GM18502 (cell line): ENCODE data around the gene KIAA1217.

Experiments
- ATAC-seq: cut with Tn5 transposase; IDR thresholded peaks from one replicate; pipeline ENCODE4 v1.9.1; 2021; ENCODE audit warnings: mild to moderate bottlenecking; ENCODE audit not compliant: unreplicated experiment, poor library complexity

The KIAA1217 gene

DNA sequence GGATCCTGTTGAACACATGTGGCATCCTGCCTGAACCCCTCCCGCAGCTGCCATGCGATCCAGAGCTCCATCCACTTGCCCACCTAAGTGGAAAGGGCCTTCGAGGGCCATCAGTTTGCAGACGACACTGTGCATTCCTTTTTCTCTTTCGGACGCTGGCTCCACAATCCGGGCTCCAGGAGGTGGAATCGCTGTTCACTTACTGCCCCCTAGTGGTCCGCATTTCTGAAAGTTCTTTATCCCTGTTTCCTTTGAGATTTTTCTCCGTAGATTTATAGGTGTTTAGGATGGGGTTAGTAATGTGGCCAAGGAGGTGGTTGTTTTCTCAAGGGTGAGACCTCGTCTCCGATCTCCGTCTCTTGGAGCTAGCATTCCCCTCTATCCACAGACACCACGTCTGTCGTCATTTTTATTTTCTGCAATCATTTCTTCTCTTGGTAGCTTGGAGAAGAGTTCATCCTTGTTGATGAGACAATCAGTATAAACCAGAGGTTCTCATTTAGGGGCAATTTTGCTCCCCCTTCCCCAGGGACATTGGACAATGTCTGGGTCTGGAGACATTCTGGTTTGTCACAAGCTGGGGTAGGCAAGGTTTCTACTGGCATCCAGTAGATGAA is 310.2 kb downstream of the KIAA1217 start:
- no peak for ATAC-seq

- no peak for ATAC-seq
Observed at GRCh38 chr10:24519950-24520349, 311.0 kb downstream of the KIAA1217 start.

GRCh38 chr10:24524314-24524713 is 315.4 kb downstream of the KIAA1217 start:
- ATAC-seq, result no peak

DNA sequence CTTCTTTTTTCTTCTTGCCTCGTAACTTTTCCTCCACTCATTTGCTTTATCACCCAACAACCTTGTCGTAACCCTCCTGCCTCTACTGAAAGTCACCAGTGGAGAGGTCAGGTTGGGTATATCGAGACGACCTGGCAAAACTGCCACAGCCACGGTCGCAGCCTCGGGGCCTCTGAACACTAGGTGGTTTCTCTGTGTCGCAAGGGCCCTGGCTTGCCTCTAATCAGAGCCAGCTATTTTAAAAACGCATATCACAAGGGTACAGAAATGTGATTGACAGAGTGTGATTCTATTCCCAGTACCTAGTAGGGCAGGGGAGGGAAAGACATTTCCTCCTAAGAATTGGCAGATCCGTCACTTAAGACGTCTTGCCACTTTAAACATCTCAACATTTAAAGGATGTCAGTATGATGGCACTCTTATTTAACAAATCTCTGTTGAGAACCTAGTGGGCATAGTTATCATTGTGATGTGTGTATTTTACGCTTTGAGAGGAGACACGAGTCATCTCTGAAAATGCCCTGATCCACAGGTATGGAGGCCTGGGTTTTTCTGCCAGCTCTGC is 317.2 kb downstream of the KIAA1217 start:
- no peak for ATAC-seq

DNA sequence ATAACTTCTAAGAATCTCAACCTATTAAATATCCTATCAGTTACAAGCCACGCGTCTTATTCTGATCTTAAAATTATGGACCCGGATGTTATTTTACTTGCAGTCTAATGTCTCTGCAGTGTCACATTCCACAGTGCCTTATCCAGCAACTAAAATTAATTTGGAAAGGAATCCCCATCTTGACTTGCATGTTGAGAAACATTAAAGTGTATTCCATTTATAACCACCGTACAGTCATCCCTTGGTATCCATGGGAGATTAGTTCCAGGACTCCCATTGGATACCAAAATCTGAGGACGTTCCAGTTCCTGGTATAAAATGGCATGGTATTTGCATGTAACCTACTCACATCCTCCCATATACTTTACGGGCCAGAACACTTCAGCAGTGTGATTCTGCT is 320.0 kb downstream of the KIAA1217 start:
- no peak for ATAC-seq

- no peak for ATAC-seq
Observed at GRCh38 chr10:24531439-24531838, 322.5 kb downstream of the KIAA1217 start.

DNA sequence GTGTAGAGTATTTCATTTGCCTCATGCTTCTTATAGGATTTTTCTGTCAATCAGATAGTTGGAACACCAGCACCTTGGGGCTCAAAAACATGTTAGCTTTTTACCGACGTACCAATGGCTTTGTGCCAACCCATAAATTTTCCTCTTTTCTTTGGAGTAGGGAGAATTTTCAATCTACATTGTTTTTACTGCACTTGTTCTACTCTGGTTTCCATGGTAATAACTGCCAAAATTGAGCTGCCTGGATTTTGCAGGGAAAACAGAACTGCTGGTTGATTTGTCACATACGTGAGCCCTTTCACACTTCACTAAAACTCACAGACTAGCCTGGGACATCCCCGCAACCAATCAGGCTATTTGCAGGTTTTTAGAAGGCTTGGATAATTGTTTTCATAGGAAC is 325.0 kb downstream of the KIAA1217 start:
- no peak for ATAC-seq

GRCh38 chr10:24536636-24537035 is 327.7 kb downstream of the KIAA1217 start:
- no peak for ATAC-seq

DNA sequence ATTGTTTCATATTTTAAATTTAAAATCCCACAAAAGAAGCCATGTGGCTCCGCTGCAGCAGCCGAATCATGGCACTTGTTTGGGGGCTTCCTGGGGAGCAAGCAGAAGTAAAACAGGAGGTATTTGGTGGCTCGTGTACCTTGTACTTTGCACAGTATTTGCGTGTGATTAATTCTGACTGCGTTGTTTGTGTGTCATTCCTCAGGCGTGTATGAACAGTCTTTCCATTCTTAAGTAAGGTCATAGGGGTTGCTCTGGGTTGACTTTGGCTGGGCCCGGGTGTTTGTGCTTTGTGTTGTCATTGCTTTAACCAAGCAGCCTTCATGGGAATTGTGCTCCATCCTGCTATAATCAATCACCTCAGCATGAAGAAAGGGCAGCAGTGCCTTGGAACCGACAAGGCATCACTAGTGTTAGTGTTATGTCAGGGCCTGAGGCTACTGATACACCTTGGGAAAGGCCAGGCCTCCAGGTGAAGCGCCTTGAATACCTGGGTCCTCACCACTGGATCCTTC is 332.4 kb downstream of the KIAA1217 start:
- no peak for ATAC-seq

GRCh38 chr10:24542314-24543270 is 333.7 kb downstream of the KIAA1217 start:
- no peak for ATAC-seq

GRCh38 chr10:24544776-24545175 is 335.8 kb downstream of the KIAA1217 start:
- no peak for ATAC-seq

- ATAC-seq, result no peak
Observed at GRCh38 chr10:24545585-24545984, 336.6 kb downstream of the KIAA1217 start.

DNA sequence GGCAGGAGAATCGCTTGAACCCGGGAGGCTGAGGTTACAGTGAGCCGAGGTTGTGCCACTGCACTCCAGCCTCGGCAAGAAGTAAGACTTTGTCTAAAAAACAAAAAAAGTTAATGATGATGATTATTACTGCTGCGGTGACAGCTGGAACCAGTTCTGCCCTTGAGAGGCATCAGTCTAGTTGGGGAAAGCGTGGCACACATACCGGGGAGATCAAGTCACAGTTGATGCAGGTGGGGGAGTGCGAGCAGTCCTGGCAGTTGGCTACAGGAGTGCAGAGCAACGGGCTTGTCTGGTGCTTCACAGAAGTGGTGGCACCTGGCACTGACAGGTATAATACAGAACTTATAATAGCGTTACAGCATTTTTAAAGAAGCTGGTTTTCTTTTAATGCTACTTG is 341.7 kb downstream of the KIAA1217 start:
- no peak for ATAC-seq

DNA sequence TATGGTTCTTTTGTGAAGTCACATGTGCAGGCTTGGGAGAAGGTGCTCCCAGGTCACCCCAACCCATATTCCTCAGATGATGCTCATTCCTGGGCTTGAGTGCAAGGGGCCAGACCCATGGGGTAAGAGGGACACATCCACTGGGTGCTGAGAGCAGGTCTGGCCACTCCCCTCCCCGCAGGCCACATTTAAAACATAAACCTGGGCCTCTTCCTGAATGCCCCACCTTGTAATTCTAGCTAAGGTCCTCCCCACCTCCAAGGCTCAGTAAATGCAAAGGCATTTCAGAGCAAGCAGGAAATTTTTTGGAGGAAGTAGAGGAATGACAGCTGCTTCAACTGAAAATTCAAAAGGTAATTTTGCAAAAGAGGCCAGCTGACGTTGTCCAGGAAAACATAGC is 342.2 kb downstream of the KIAA1217 start:
- ATAC-seq, result no peak

GRCh38 chr10:24552346-24553016 is 343.5 kb downstream of the KIAA1217 start:
- ATAC-seq, result peak; percentile 83

GRCh38 chr10:24553051-24553612 is 344.2 kb downstream of the KIAA1217 start:
- no peak for ATAC-seq

GRCh38 chr10:24554036-24554435 is 345.1 kb downstream of the KIAA1217 start:
- no peak for ATAC-seq

DNA sequence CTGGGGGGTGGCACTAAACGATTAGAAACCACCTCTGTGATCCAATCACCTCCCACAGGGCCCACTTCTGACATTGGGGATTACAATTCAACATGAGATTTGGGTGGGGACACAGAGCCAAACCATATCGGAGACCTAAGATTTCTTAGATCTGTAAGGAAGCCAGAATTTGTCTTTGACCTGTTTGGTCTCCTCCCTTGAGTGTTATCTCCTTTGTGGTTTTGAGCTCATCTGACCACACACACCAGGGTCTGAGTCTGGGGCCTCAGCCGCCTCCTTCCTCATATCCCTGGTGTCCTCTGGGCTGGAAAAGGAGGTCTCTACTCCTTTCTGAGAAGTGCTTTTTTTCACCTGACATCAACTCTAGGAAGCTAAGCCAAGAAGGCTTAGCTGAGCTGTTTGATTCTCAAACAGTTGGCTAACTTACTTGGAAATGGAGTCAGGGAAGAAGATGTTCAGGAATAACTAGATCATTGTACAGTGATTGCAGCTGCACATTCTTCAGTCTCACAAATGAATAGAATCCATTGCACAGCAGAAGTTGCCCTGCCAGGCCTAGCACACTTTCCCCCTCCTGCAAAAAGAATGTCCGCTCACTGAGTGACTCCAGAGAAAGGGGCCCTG is 347.3 kb downstream of the KIAA1217 start:
- ATAC-seq, result no peak

DNA sequence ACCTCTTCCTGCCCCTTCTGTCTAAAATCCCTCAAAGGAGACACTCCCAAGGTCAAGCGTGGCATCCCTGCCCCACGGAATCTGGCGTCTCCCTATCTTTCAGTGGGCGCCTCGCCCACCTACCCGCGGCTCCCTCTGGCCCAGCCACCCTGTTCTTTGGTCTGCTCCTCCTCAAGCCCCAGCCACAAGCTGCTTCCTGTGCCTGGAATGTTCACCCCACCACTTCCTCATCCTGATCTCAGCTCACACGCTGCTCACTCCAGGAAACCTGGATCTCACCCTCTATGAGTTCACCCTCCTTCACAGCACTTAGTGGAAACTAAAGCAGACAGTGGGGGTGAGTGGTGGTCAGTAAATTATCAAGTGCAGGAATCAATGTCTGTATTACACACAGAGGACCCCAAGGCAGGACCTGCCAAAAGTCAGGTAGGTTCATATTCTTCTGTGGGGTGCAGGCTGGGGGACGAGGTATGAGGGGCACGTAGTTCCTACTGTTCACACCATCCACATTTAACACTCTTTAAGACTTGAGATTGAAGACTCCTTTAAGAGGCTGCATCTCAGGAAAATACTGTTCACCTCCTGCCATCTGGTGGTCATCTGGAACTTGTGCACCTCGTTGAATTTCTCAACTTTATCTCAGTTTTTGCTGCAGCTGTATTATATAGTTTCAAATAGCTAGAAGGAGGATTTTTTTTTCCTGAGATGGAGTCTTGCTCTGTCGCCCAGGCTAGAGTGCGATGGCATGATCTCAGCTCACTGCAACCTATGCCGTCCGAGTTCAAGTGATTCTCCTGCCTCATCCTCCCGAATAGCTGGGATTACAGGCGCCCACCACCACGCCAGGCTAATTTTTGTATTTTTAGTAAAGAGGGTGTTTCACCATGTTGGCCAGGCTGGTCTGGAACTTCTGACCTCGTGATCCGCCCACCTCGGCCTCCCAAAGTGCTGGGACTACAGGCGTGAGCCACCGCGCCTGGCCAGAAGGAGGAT is 348.1 kb downstream of the KIAA1217 start:
- ATAC-seq, result peak; percentile 64
